ENCODE results near the gene UNC80. TPM values are rescaled to one million over a fixed set of nuclear protein-coding genes. Genes with fewer than 3 reads are reported as not detected.

UNC80 gene
- total RNA-seq, 4 donors from 2014 or later = 0.02 to 0.62 (median 0.15) TPM; not detected in 1

DNA sequence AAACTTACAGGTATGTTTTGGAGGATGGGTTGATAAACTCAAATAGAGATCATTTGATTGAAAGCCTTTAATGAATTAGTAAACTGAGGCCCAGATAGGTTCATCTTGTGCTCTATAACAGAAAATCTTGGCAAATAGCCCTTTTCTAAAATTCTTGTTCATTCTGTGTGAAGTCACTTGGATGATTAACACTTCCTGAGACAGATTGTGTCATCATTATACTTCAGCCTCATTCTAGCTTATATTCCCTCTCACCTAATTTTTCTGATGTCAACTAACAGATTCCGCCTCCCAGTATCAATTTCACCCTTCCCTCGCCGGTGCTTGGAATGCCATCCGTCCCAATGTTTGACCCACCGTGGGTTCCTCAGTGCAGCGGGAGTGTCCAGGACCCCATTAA, 146.6 kb downstream of the UNC80 start:
- H3K4me3 ChIP-seq (ENCODE audit: low read depth, poor library complexity, severe bottlenecking) = no peak overlapping the region
- intact Hi-C loops (cut with DNase I; ENCODE audit: low total_unique reads) = no loop called here
- TF ChIP-seq, protein P1, sequence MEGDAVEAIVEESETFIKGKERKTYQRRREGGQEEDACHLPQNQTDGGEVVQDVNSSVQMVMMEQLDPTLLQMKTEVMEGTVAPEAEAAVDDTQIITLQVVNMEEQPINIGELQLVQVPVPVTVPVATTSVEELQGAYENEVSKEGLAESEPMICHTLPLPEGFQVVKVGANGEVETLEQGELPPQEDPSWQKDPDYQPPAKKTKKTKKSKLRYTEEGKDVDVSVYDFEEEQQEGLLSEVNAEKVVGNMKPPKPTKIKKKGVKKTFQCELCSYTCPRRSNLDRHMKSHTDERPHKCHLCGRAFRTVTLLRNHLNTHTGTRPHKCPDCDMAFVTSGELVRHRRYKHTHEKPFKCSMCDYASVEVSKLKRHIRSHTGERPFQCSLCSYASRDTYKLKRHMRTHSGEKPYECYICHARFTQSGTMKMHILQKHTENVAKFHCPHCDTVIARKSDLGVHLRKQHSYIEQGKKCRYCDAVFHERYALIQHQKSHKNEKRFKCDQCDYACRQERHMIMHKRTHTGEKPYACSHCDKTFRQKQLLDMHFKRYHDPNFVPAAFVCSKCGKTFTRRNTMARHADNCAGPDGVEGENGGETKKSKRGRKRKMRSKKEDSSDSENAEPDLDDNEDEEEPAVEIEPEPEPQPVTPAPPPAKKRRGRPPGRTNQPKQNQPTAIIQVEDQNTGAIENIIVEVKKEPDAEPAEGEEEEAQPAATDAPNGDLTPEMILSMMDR (IDR thresholded peaks at IDR 0.05) = no peak
- TF ChIP-seq POLR2A (IDR thresholded peaks at IDR 0.05) = no peak
- DNase-seq (ENCODE audit: low spot score in 2 of 2) = no peak
- WGBS, 2 donors = 93 to 94% methylated on average over 6 of the region's 6 CpGs

DNA sequence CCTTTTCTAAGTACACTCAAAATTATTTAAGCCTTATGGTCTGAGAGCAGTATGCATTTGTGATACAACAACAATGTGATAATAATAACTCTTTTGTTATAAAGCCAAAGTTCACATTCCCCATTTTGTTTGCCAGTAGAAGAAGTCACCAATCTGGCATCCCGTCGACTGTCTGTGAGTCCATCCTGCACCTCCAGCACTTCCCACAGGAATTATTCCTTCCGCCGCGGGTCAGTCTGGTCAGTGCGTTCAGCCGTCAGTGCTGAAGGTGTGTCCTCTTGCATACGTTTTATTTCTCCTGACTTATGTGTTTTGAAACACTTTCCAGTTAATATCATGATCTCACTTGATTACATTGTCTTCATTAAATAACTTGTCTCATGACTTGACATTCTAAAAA, 150.5 kb downstream of the UNC80 start:
- intact Hi-C loops (cut with DNase I; ENCODE audit: low total_unique reads) = no loop called here
- no peak for DNase-seq (ENCODE audit: low spot score in 2 of 2)
- H3K4me3 ChIP-seq (ENCODE audit: low read depth, poor library complexity, severe bottlenecking) = no peak overlapping the region
- 71 to 73% methylated on average over 8 of the region's 8 CpGs for WGBS, 2 donors
- TF ChIP-seq POLR2A (IDR thresholded peaks at IDR 0.05) = no peak
- TF ChIP-seq, protein P1 (IDR thresholded peaks at IDR 0.05) = no peak

DNA sequence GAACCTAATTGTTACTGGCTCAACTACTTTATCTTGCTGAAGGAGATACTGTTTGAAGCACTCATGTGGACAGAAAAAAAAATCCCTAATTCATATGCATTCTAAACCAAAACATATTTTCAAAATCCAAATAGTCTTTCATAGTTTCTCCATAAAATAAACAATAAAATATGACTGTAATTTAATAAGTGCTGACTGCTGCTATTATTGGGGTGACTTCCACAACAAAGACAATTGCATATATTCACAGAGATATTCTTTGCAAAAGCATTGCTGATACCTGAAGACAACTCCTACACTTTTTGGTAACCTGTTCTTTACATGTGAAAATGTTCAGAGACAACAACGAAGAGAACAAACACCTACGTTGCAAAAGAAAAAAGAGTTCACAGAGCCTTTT, 157.7 kb downstream of the UNC80 start:
- no peak overlapping the region for H3K4me3 ChIP-seq (ENCODE audit: low read depth, poor library complexity, severe bottlenecking)
- 74 to 82% methylated on average over 2 of the region's 2 CpGs for WGBS, 2 donors
- intact Hi-C loops (cut with DNase I; ENCODE audit: low total_unique reads) = no loop called here
- TF ChIP-seq, protein P1 (IDR thresholded peaks at IDR 0.05) = no peak
- no peak for TF ChIP-seq POLR2A (IDR thresholded peaks at IDR 0.05)
- DNase-seq (ENCODE audit: low spot score in 2 of 2) = no peak

DNA sequence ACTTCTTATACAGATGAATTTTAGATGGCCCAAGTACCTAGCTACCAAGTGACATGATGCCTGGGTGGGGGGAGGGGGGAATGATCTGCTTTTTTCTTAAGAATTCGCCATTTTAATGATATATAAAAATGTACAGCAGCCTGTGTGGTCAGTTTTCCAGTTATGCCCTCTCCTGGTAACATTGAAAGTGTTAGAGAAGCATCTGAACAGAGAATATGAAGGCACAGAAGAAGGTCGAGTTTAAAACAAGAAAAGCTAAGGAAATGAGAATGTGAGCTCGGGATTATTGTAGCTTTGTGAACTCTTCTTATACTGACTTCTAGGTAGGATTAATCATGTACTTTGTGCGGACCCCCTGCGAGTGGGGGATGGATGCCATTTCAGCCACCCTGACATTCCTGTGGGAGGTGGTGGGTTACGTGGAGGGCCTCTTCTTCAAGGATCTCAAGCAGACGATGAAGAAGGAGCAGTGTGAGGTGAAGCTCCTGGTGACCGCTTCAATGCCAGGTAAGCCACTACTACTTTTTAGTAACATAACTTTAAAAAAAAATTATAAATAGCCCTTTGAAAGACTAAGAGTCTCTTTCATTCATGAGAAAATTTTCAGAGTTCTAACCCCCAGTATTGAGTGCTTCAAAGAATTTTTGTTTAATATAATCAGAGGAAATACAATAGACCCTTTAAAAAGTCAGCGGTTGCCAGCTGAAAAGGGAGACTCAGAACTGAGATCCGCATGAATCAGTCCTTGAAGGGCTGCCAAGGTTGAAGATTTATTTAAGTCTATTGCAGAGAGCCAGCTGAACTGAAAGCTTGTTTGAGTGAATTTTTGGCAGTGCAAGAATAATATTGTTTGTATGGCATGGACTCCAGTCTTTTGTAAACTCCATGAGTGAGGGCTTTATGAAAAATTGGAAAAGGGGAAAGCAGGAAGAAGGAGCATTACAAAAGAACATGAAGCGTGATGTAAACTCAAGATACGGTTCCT, 162.2 kb downstream of the UNC80 start:
- intact Hi-C loops (cut with DNase I; ENCODE audit: low total_unique reads) = no loop called here
- 37 to 41% methylated on average over 12 of the region's 12 CpGs for WGBS, 2 donors
- no peak for DNase-seq (ENCODE audit: low spot score in 2 of 2)
- no peak overlapping the region for H3K4me3 ChIP-seq (ENCODE audit: low read depth, poor library complexity, severe bottlenecking)
- TF ChIP-seq POLR2A (IDR thresholded peaks at IDR 0.05) = no peak
- TF ChIP-seq, protein P1 (IDR thresholded peaks at IDR 0.05) = no peak

DNA sequence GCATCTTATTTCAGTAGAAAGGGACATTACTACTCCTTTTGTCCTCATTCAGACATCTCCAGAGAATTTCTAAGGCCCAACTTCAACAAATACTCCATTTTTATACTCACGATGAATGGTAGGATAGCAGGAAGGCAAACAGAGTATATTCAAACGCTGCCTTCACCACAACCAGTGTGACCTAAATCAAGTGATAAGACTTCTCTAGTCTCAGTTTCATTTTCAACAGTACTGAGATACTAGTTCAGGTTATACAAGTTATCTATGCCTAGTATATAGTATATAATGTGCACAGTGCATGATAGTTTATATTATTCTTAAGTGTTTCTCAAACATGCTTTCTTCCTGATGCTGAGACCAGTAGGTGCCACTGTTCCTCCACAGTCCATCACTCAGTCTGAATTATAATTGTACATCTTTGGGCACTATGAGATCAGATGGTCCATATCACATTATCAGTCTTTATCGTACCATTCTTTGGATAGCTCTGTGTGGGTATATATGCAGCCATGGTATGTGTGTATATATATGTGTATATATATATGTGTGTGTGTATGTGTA, 164.6 kb downstream of the UNC80 start:
- 76 to 84% methylated on average over 3 of the region's 3 CpGs for WGBS, 2 donors
- TF ChIP-seq, protein P1 (IDR thresholded peaks at IDR 0.05) = no peak
- TF ChIP-seq POLR2A (IDR thresholded peaks at IDR 0.05) = no peak
- intact Hi-C loops (cut with DNase I; ENCODE audit: low total_unique reads) = no loop called here
- DNase-seq (ENCODE audit: low spot score in 2 of 2) = no peak
- H3K4me3 ChIP-seq (ENCODE audit: low read depth, poor library complexity, severe bottlenecking) = no peak overlapping the region

All from lower leg skin (tissue), 4 donors.